A549 (cell line): ENCODE measurements around the gene HMX2. TPM values are rescaled to one million over a fixed set of nuclear protein-coding genes. Genes with fewer than 3 reads are reported as not detected.

Experiments used
- ATAC-seq, 2 experiments: fragments of 200-7000 bp in 1 of 2; fragments of >200 bp in 1 of 2; cut with Nextera tagmentation in 1 of 2; cut with Tn5 transposase in 1 of 2; 3 replicates each; pipeline versions ENCODE4 v1.8.0 to v1.9.1; 2018 to 2020; ENCODE audit warnings: mild to moderate bottlenecking in 1 of 2, moderate library complexity in 1 of 2
- CTCF ChIA-PET: fragments of 300-600 bp; sonication (Branson Sonifier 250); formaldehyde crosslinking; extraction: SDS; loops from one replicate; lab custom pipeline; 2021; ENCODE audit warnings: antibody characterized with exemption, inconsistent platforms; lab: Yijun Ruan, JAX
- POLR2A ChIA-PET: fragments of 350-600 bp; formaldehyde crosslinking; extraction: SDS; loops from one replicate; lab custom pipeline; 2021; ENCODE audit warnings: antibody characterized with exemption, inconsistent platforms; lab: Yijun Ruan, JAX
- DNase-seq, 2 experiments: peaks; one replicate each; pipeline versions ENCODE4 v3.0.0 to v3.0.0-alpha.2; 2011 to 2016; ENCODE audit warnings: low read depth in 1 of 2, low spot score in 1 of 2
- FAIRE-seq: peaks from 2 replicates; lab custom pipeline; 2011; peaks lifted over from hg19 to GRCh38; lab: Jason Lieb, UNC
- H3K27ac ChIP-seq, 2 experiments: fragments of >200 bp; sonication (Bioruptor Twin); formaldehyde crosslinking; 3 replicates each; pipeline ENCODE4 v1.5.1; 2016 to 2017
- H3K4me1 ChIP-seq: fragments of >200 bp; sonication (Bioruptor Twin); formaldehyde crosslinking; 3 replicates; pipeline ENCODE4 v1.6.1; 2016
- H3K4me2 ChIP-seq: fragments of >200 bp; sonication (Bioruptor Twin); formaldehyde crosslinking; 3 replicates; pipeline ENCODE4 v1.6.1; 2016
- H3K4me3 ChIP-seq: fragments of >200 bp; sonication (Bioruptor Twin); formaldehyde crosslinking; 3 replicates; pipeline ENCODE4 v1.5.1; 2016
- H3K9me3 ChIP-seq: fragments of >200 bp; sonication (Bioruptor Twin); formaldehyde crosslinking; 3 replicates; pipeline ENCODE4 v1.6.1; 2016
- CBX8 ChIP-seq: fragments of 200-600 bp; sonication (generic); IDR thresholded peaks from 2 replicates; pipeline ENCODE4 v1.6.1; 2016
- FOSL2 ChIP-seq, 2 experiments: fragments of 450-650 bp in 1 of 2; fragments of >200 bp in 1 of 2; sonication (Bioruptor Twin) in 1 of 2; formaldehyde crosslinking; IDR thresholded peaks; 2 replicates each; pipeline versions ENCODE4 v1.5.0 to v1.6.1; 2016 to 2020; ENCODE audit warnings: mild to moderate bottlenecking in 1 of 2, moderate library complexity in 1 of 2
- HEYL ChIP-seq: fragments of 250-450 bp; sonication (Bioruptor Pico); IDR thresholded peaks from 2 replicates; pipeline ENCODE4 v1.8.0; 2021; ENCODE audit warnings: mild to moderate bottlenecking, moderate library complexity
- HOXA7 ChIP-seq: fragments of 250-450 bp; sonication (Bioruptor Pico); IDR thresholded peaks from 2 replicates; pipeline ENCODE4 v1.5.0; 2020; ENCODE audit warnings: mild to moderate bottlenecking, moderate library complexity
- KDM1A ChIP-seq: fragments of 200-600 bp; sonication (generic); IDR thresholded peaks from 2 replicates; pipeline ENCODE4 v1.6.1; 2016; ENCODE audit warnings: low read depth, mild to moderate bottlenecking
- MAFK ChIP-seq: fragments of 450-650 bp; IDR thresholded peaks from 2 replicates; pipeline ENCODE4 v1.6.1; 2014; ENCODE audit not compliant: partially characterized antibody
- RAD21 ChIP-seq, 2 experiments: fragments of >200 bp in 1 of 2; sonication (Bioruptor Twin) in 1 of 2; formaldehyde crosslinking in 1 of 2; IDR thresholded peaks in 1 of 2; conservative IDR thresholded peaks in 1 of 2; 2 replicates in 1 of 2; 3 replicates in 1 of 2; pipeline ENCODE4 v1.6.1; 2012 to 2018; ENCODE audit warnings: inconsistent platforms in 1 of 2
- SMC3 ChIP-seq: fragments of >200 bp; sonication (Bioruptor Twin); formaldehyde crosslinking; IDR thresholded peaks from 3 replicates; pipeline ENCODE4 v1.6.1; 2018; ENCODE audit warnings: inconsistent platforms
- TP53 ChIP-seq: fragments of 250-450 bp; sonication (Bioruptor Pico); IDR thresholded peaks from 2 replicates; pipeline ENCODE4 v1.5.0; 2021; ENCODE audit warnings: mild to moderate bottlenecking, moderate library complexity
- WGBS: methylation state at CpG from one replicate; pipeline ENCODE4 v1.1.6; 2017; ENCODE audit errors: missing lambda C conversion rate; 5-methylcytosine and 5-hydroxymethylcytosine counted together
- polyA plus RNA-seq, 4 experiments: library from polyadenylated mRNA; depleted of rRNA in 3 of 4; stranded (reverse); fragments of >200 nt; fragmentation: RNase III in 1 of 4; extraction: RNeasy Plus Mini Kit Qiagen cat#74134 plus additional on column Dnase treatment in 1 of 4; gene quantifications; 2 replicates in 3 of 4; 3 replicates in 1 of 4; pipeline ENCODE4 v1.2.3, GENCODE V29; 2011 to 2017
- TF ChIP-seq, protein P1 (sequence below): fragments of 200-600 bp; sonication (generic); IDR thresholded peaks from 2 replicates; pipeline ENCODE4 v1.6.1; 2016; ENCODE audit warnings: antibody characterized with exemption, mild to moderate bottlenecking, moderate library complexity
- TF ChIP-seq, protein P2 (sequence below): fragments of >200 bp; sonication (Bioruptor Twin); formaldehyde crosslinking; IDR thresholded peaks from 3 replicates; pipeline ENCODE4 v1.5.1; 2016
- TF ChIP-seq, protein P3 (sequence below): IDR thresholded peaks from 2 replicates; pipeline ENCODE4 v1.6.1; 2012

HMX2 gene
- polyA plus RNA-seq, 2 of the 4 experiments (the other 2 are of a cell fraction), result 0.08 TPM; not detected in 1

DNA sequence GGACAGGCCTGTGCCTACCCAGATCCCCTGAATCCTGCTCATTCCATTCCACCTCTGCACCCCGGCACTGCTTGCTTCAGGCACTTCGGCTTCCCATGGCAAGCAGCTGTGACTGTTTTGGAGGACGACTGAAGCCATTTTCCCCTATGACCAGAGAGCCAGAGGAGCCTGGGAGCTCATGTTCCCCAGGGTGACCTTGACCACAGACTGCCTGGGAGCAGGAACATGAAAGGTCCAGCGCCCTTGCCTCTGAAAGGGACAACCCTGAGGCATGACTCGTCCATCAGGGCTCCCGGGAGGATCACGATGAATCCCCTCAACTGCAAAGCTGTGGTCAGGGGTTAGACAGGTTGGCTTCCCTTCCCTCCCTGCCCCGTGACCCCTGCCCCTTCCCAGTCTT is 28.9 kb upstream of the HMX2 start (continued):
- TF ChIP-seq FOSL2 (IDR thresholded peaks at IDR 0.05) (no peak), FOSL2 (CRISPR knock-in tag; IDR thresholded peaks at IDR 0.05) (no peak)

DNA sequence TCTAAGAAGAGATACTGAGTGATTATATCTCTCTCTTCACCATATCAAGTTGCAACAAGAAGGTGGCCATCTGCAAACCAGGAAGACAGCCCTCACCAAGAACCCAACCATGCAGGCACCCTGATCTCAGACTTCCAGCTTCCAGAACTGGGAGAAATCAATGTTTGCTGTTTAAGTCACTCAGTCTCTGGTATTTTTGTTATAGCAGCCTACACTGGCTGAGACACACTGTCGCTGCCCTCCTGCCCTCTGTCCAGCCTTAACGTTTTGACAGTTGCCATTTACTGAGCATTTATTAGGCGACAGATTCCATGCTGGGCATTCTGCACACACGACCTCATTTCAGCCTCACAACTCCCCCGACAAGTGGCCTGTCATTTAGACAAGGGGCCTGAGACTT is 21.7 kb upstream of the HMX2 start:
- Histone ChIP-seq H3K4me3 (no peak overlapping the region), H3K27ac (no peak overlapping the region), H3K9me3 (no peaks in the 10 kb centered on the region), H3K4me1 (no peaks in the 10 kb centered on the region), H3K4me2 (no peak overlapping the region)
- ATAC-seq, result no peak
- ChIA-PET CTCF (interaction anchor here (0.7 to 1.2 kb wide), 2 partner anchors 253 to 255 kb away, joined by 3 read pairs; no protein-coding TSS in a partner anchor), POLR2A (interaction anchor here (0.6 kb wide), 1 partner anchor 942 kb away, joined by 12 read pairs; no protein-coding TSS in a partner anchor)
- no peak for FAIRE-seq
- no peak for DNase-seq
- TF ChIP-seq CBX8, result no peak
- no peak for TF ChIP-seq HOXA7
- no peak for TF ChIP-seq RAD21 (conservative IDR thresholded peaks at IDR 0.05 in 1 of 2, IDR thresholded peaks at IDR 0.05 in 1 of 2)
- no peak for TF ChIP-seq HEYL (CRISPR knock-in tag)
- 6% methylated on average over 5 of the region's 5 CpGs for WGBS

DNA sequence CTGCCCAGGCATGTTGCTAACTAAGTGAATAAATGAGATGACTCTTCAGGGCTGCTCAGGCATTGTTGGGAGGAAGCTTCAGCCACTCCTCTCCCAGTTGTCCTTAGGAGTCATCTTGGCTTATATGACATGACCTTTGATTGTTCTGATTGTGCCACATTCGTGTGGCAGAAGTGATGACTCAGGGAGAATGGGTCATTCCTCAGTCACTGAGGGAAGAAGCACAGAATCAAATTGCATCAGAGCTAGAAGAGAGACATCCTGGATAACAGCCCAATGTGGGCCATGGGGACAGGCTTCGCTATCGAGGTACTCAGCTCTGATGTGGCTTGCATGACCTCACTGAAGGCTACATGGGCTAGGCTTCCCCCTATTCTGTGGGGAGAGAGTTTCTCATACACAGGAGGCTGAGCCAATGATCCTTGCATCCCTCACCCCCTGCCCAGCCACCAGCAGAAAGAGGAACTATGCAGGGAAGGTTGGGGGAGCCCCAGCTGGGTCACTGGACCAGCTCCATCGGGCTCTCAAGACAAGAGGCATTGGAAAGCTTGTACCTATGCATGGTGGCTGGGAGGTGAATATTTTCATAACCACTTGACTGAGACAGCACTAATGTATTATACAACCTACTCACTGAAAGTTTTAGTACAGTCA is 18.2 kb upstream of the HMX2 start:
- 4% methylated on average over 4 of the region's 4 CpGs for WGBS
- H3K27ac ChIP-seq, result no peak overlapping the region
- no peak for ATAC-seq
- CTCF ChIA-PET, result interaction anchor here (0.8 to 1.4 kb wide), 4 partner anchors 9 to 251 kb away, joined by 3 to 4 read pairs (median 3); no protein-coding TSS in a partner anchor
- H3K4me2 ChIP-seq, result no peak overlapping the region
- 0 out of 3 replicates have a peak, but pooled peaks cover 8% of the 10 kb centered on the region for H3K4me1 ChIP-seq
- no peak for DNase-seq
- no peak overlapping the region for H3K4me3 ChIP-seq
- FAIRE-seq, result no peak
- no peak for TF ChIP-seq TP53 (CRISPR knock-in tag)
- peak; percentile 85 for TF ChIP-seq MAFK
- no peak for TF ChIP-seq KDM1A
- TF ChIP-seq, protein P1, sequence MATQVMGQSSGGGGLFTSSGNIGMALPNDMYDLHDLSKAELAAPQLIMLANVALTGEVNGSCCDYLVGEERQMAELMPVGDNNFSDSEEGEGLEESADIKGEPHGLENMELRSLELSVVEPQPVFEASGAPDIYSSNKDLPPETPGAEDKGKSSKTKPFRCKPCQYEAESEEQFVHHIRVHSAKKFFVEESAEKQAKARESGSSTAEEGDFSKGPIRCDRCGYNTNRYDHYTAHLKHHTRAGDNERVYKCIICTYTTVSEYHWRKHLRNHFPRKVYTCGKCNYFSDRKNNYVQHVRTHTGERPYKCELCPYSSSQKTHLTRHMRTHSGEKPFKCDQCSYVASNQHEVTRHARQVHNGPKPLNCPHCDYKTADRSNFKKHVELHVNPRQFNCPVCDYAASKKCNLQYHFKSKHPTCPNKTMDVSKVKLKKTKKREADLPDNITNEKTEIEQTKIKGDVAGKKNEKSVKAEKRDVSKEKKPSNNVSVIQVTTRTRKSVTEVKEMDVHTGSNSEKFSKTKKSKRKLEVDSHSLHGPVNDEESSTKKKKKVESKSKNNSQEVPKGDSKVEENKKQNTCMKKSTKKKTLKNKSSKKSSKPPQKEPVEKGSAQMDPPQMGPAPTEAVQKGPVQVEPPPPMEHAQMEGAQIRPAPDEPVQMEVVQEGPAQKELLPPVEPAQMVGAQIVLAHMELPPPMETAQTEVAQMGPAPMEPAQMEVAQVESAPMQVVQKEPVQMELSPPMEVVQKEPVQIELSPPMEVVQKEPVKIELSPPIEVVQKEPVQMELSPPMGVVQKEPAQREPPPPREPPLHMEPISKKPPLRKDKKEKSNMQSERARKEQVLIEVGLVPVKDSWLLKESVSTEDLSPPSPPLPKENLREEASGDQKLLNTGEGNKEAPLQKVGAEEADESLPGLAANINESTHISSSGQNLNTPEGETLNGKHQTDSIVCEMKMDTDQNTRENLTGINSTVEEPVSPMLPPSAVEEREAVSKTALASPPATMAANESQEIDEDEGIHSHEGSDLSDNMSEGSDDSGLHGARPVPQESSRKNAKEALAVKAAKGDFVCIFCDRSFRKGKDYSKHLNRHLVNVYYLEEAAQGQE, result no peak
- H3K9me3 ChIP-seq, result no peaks in the 10 kb centered on the region
- POLR2A ChIA-PET, result no interaction called here

DNA sequence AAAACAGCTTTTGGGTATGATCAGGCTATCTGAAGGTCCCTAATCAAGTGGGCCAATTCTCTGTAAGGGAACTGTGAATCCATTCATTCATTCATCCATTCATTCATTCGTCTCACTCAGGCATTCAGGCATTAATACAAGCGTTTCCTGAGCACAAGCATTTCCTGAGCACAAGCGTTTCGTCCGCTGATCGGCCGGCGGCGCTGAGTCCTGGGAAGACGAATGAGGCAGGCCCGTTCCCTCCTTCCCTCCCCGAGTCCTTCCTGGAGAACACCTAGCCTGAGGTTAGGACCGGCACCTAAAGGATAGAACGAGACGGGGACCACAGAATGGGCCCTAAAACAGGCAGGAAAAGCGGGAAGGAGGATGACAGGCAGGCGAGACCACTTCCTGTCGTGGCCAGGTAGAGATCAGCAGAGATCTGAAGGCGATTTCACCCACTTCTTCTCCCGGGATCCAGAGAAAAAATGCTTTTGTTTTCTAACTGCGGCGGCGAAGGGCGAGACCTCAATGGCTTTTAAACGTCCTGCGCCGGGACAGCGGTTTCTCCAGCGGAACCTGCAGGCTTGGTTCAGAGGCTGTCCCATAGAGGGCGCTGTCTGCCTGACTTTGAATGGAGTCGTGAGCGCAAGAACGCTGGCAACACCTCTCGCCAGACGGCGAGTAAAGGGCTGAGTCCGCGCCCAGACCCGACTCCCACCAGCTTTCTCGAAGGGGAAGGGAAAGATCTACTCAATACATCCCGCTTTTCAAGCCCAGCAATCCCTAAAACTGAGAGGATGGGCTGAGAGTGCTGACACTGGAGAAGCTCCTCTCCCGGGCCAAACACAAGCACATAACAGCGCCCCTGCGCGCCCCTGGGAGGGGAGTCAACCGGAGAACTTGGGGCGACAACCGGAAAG is 15.1 kb upstream of the HMX2 start:
- Histone ChIP-seq H3K4me1 (peaks cover 25% of the 10 kb centered on the region; the same call in 2 of the 3 replicates), H3K4me3 (peak overlapping the region; percentile 38), H3K27ac (no peak overlapping the region), H3K4me2 (peak overlapping the region; percentile 98), H3K9me3 (no peaks in the 10 kb centered on the region)
- DNase-seq (peak; percentile 88 to 90), ATAC-seq (peak; percentile 72 to 88), FAIRE-seq (no peak)
- CTCF ChIA-PET, result interaction anchor here (0.6 to 5.1 kb wide), 50 partner anchors 8 to 571 kb away, joined by 3 to 82 read pairs (median 4); partner anchors contain the start of genes HMX2 and PSTK
- WGBS, result 17% methylated on average over 42 of the region's 48 CpGs
- TF ChIP-seq, protein P2, sequence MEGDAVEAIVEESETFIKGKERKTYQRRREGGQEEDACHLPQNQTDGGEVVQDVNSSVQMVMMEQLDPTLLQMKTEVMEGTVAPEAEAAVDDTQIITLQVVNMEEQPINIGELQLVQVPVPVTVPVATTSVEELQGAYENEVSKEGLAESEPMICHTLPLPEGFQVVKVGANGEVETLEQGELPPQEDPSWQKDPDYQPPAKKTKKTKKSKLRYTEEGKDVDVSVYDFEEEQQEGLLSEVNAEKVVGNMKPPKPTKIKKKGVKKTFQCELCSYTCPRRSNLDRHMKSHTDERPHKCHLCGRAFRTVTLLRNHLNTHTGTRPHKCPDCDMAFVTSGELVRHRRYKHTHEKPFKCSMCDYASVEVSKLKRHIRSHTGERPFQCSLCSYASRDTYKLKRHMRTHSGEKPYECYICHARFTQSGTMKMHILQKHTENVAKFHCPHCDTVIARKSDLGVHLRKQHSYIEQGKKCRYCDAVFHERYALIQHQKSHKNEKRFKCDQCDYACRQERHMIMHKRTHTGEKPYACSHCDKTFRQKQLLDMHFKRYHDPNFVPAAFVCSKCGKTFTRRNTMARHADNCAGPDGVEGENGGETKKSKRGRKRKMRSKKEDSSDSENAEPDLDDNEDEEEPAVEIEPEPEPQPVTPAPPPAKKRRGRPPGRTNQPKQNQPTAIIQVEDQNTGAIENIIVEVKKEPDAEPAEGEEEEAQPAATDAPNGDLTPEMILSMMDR, result peak; percentile 88
- TF ChIP-seq SMC3 (peak; percentile 84), RAD21 (conservative IDR thresholded peaks at IDR 0.05 in 1 of 2, IDR thresholded peaks at IDR 0.05 in 1 of 2) (peak; percentile 90 to 93)
- TF ChIP-seq, protein P3, sequence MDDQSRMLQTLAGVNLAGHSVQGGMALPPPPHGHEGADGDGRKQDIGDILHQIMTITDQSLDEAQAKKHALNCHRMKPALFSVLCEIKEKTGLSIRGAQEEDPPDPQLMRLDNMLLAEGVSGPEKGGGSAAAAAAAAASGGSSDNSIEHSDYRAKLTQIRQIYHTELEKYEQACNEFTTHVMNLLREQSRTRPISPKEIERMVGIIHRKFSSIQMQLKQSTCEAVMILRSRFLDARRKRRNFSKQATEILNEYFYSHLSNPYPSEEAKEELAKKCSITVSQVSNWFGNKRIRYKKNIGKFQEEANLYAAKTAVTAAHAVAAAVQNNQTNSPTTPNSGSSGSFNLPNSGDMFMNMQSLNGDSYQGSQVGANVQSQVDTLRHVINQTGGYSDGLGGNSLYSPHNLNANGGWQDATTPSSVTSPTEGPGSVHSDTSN, result no peak
- POLR2A ChIA-PET, result interaction anchor here (1.2 kb wide), 1 partner anchor 21 kb away, joined by 5 read pairs; the partner anchor contains the start of gene BUB3
